Endodermal cell (in vitro differentiated cells): ENCODE measurements around the gene MYO5B. TPM values are rescaled to one million over a fixed set of nuclear protein-coding genes. Genes with fewer than 3 reads are reported as not detected.

Experiments used
- DNase-seq: peaks from one replicate; pipeline ENCODE4 v3.0.0-alpha.2; 2017
- H3K27ac ChIP-seq: 2 replicates; pipeline ENCODE4 v1.5.1; 2013; ENCODE audit warnings: mild to moderate bottlenecking, low read depth, low read length, moderate library complexity
- H3K27me3 ChIP-seq: 2 replicates; pipeline ENCODE4 v1.6.1; 2013; ENCODE audit warnings: mild to moderate bottlenecking, low read length, moderate library complexity; ENCODE audit not compliant: insufficient read depth, control insufficient read depth, poor library complexity, severe bottlenecking
- H3K36me3 ChIP-seq: 2 replicates; pipeline ENCODE4 v1.7.0; 2013; ENCODE audit warnings: mild to moderate bottlenecking, low read length, moderate library complexity; ENCODE audit not compliant: control insufficient read depth, insufficient read depth
- H3K4me1 ChIP-seq: one replicate; pipeline ENCODE4 v1.7.0; 2013; ENCODE audit warnings: low read length; ENCODE audit not compliant: control insufficient read depth, insufficient read depth
- H3K4me3 ChIP-seq: 2 replicates; pipeline ENCODE4 v1.5.1; 2013; ENCODE audit warnings: mild to moderate bottlenecking, low read length, moderate library complexity
- H3K9ac ChIP-seq: 2 replicates; pipeline ENCODE4 v1.6.1; 2013; ENCODE audit warnings: mild to moderate bottlenecking, low read length, moderate library complexity; ENCODE audit not compliant: poor library complexity, severe bottlenecking; ENCODE audit errors: extremely low read depth
- H3K9me3 ChIP-seq: 2 replicates; pipeline ENCODE4 v1.6.1; 2013; ENCODE audit warnings: mild to moderate bottlenecking, low read length, moderate library complexity; ENCODE audit not compliant: control insufficient read depth
- H3K27ac Mint-ChIP-seq: 2 replicates; pipeline ENCODE4 v1.8.0; 2020; ENCODE audit warnings: mixed read lengths
- H3K27me3 Mint-ChIP-seq: 2 replicates; pipeline ENCODE4 v1.8.0; 2021; ENCODE audit warnings: mild to moderate bottlenecking, mixed read lengths; ENCODE audit not compliant: insufficient read depth
- H3K36me3 Mint-ChIP-seq: 2 replicates; pipeline ENCODE4 v1.8.0; 2020; ENCODE audit warnings: low read depth, mixed read lengths
- H3K4me1 Mint-ChIP-seq: 2 replicates; pipeline ENCODE4 v1.8.0; 2020; ENCODE audit warnings: mixed read lengths
- H3K4me3 Mint-ChIP-seq: 2 replicates; pipeline ENCODE4 v1.8.0; 2020; ENCODE audit warnings: mild to moderate bottlenecking, moderate library complexity, mixed read lengths
- H3K9me3 Mint-ChIP-seq: 2 replicates; pipeline ENCODE4 v1.8.0; 2020; ENCODE audit warnings: mild to moderate bottlenecking, mixed read lengths
- CTCF ChIP-seq: fragments of 200-600 bp; sonication (generic); conservative IDR thresholded peaks from 2 replicates; pipeline ENCODE4 v1.5.0; 2021; ENCODE audit warnings: antibody characterized with exemption, mild to moderate bottlenecking
- WGBS, 2 experiments: methylation state at CpG; one replicate each; pipeline versions ENCODE4 v1.1.5 to v1.1.7; 2013; ENCODE audit warnings: missing lambda C conversion rate in 2 of 2, mixed read lengths in 1 of 2; ENCODE audit not compliant: insufficient coverage in 1 of 2, insufficient read length in 1 of 2; 5-methylcytosine and 5-hydroxymethylcytosine counted together
- total RNA-seq, 2 donors: library from RNA; stranded (reverse); fragmentation: NEBNext Ultra II Directional in 1 of 2; extraction: Animal tissue kit (Norgen Biotek cat#: 25700) in 1 of 2; gene quantifications; 2 replicates in 1 of 2; 3 replicates in 1 of 2; pipeline ENCODE4 v1.2.1, GENCODE V29; 2021

MYO5B gene
- total RNA-seq, 2 donors from 2014 or later: 12.2 to 16.8 TPM

- no peaks in the 10 kb centered on the region for H3K9me3 ChIP-seq
- no peaks in the 10 kb centered on the region for H3K36me3 ChIP-seq
- H3K27ac ChIP-seq: no peak overlapping the region
- H3K4me1 ChIP-seq: no peaks in the 10 kb centered on the region
- peaks cover 2% of the 10 kb centered on the region for H3K9me3 Mint-ChIP-seq
- no peaks in the 10 kb centered on the region for H3K27me3 ChIP-seq
- DNase-seq: no peak
- WGBS, 2 experiments: 82% methylated on average over 4 of the region's 4 CpGs; no CpG with 5 or more reads in 1 of the 2 experiments
- no peaks in the 10 kb centered on the region for H3K36me3 Mint-ChIP-seq
- H3K4me3 ChIP-seq: no peak overlapping the region
- peaks cover 1% of the 10 kb centered on the region for H3K27me3 Mint-ChIP-seq
- no peak overlapping the region for H3K9ac ChIP-seq
- no peaks in the 10 kb centered on the region for H3K4me1 Mint-ChIP-seq
- H3K4me3 Mint-ChIP-seq: no peak overlapping the region
- no peak overlapping the region for H3K27ac Mint-ChIP-seq
- no peak for TF ChIP-seq CTCF
Observed at GRCh38 chr18:50030146-50030545, 164.8 kb downstream of the MYO5B start.

GRCh38 chr18:50027996-50028395 lies 167.0 kb downstream of the MYO5B start:
- H3K36me3 ChIP-seq: no peaks in the 10 kb centered on the region
- no peak overlapping the region for H3K27ac ChIP-seq
- no peak for DNase-seq
- H3K4me1 Mint-ChIP-seq: no peaks in the 10 kb centered on the region
- H3K4me3 Mint-ChIP-seq: no peak overlapping the region
- H3K9me3 ChIP-seq: no peaks in the 10 kb centered on the region
- no peak for TF ChIP-seq CTCF
- no peak overlapping the region for H3K4me3 ChIP-seq
- no peak overlapping the region for H3K27ac Mint-ChIP-seq
- H3K27me3 Mint-ChIP-seq: peaks cover 1% of the 10 kb centered on the region
- H3K36me3 Mint-ChIP-seq: no peaks in the 10 kb centered on the region
- WGBS, 2 experiments: 97 to 100% methylated on average over 1 to 2 of the region's 2 CpGs
- no peak overlapping the region for H3K9ac ChIP-seq
- no peaks in the 10 kb centered on the region for H3K4me1 ChIP-seq
- H3K9me3 Mint-ChIP-seq: peaks cover 3% of the 10 kb centered on the region
- no peaks in the 10 kb centered on the region for H3K27me3 ChIP-seq

GRCh38 chr18:50024466-50024865 lies 170.5 kb downstream of the MYO5B start:
- 95 to 100% methylated on average over 1 to 3 of the region's 3 CpGs for WGBS, 2 experiments
- no peak for DNase-seq
- peaks cover 4% of the 10 kb centered on the region for H3K27me3 Mint-ChIP-seq
- H3K4me1 Mint-ChIP-seq: no peaks in the 10 kb centered on the region
- Histone ChIP-seq H3K36me3 (no peaks in the 10 kb centered on the region), H3K9me3 (no peaks in the 10 kb centered on the region), H3K4me3 (no peak overlapping the region), H3K27me3 (peaks cover 6% of the 10 kb centered on the region), H3K4me1 (no peaks in the 10 kb centered on the region), H3K9ac (no peak overlapping the region), H3K27ac (no peak overlapping the region)
- no peak for TF ChIP-seq CTCF
- no peak overlapping the region for H3K4me3 Mint-ChIP-seq
- H3K9me3 Mint-ChIP-seq: peaks cover 3% of the 10 kb centered on the region
- H3K36me3 Mint-ChIP-seq: no peaks in the 10 kb centered on the region
- H3K27ac Mint-ChIP-seq: no peak overlapping the region
